MM.1S (cell line): ENCODE results near the gene FNDC11.

ENCODE experiments used
- EZH2 ChIP-seq: fragments of 300-600 bp; sonication (generic); optimal IDR thresholded peaks from 2 replicates; pipeline ENCODE3; 2017; ENCODE audit warnings: low read depth, mild to moderate bottlenecking, antibody characterized with exemption, low read length, mixed read lengths
- EZH2phosphoT487 ChIP-seq: fragments of 300-600 bp; sonication (generic); IDR thresholded peaks from 2 replicates; pipeline ENCODE4 v1.6.1; 2018; ENCODE audit warnings: antibody characterized with exemption, low read length

GRCh38 chr20:63507083-63507743 lies 46.7 kb upstream of the FNDC11 start:
- TF ChIP-seq EZH2phosphoT487: no peak
- TF ChIP-seq EZH2: no peak
